ENCODE measurements around the gene RAB8A. TPM values are rescaled to one million over a fixed set of nuclear protein-coding genes. Genes with fewer than 3 reads are reported as not detected.
A peak's percentile ranks its signal among the peaks of the same experiment; 100 is the strongest.
"Not testable (repeated sequence)": the region's sequence is repeated elsewhere in the genome, so short reads cannot be mapped to it uniquely, and the experiment has no call there.

The RAB8A gene
- total RNA-seq, 2 donors from 2014 or later: 14.2 to 29.9 TPM

- Histone ChIP-seq H3K27ac (peak overlapping the region; percentile 10 to 35), H3K27me3 (no peaks in the 10 kb centered on the region), H3K36me3 (peaks cover 98% of the 10 kb centered on the region), H3K4me1 (no peaks in the 10 kb centered on the region), H3K4me3 (no peak overlapping the region), H3K9me3 (no peaks in the 10 kb centered on the region)
- no peak for DNase-seq (ENCODE audit: low spot score)
- no peak for TF ChIP-seq CTCF (IDR thresholded peaks at IDR 0.05)
Measured at GRCh38 chr19:16095071-16095571, 16.6 kb upstream of the RAB8A start.

- H3K27me3 ChIP-seq: no peaks in the 10 kb centered on the region
- no peaks in the 10 kb centered on the region for H3K9me3 ChIP-seq
- no peak for TF ChIP-seq CTCF (IDR thresholded peaks at IDR 0.05)
- DNase-seq (ENCODE audit: low spot score): no peak
- peaks cover 98% of the 10 kb centered on the region for H3K36me3 ChIP-seq
- H3K4me3 ChIP-seq: no peak overlapping the region
- no peaks in the 10 kb centered on the region for H3K4me1 ChIP-seq
- H3K27ac ChIP-seq: peak overlapping the region in 1 of 2 donors; percentile 7
Measured at GRCh38 chr19:16096280-16096855, 15.3 kb upstream of the RAB8A start.

- no peak for TF ChIP-seq CTCF (IDR thresholded peaks at IDR 0.05)
- no peaks in the 10 kb centered on the region for H3K9me3 ChIP-seq
- H3K36me3 ChIP-seq: peaks cover 98% of the 10 kb centered on the region
- DNase-seq (ENCODE audit: low spot score): no peak
- no peak overlapping the region for H3K27ac ChIP-seq
- H3K4me3 ChIP-seq: no peak overlapping the region
- no peaks in the 10 kb centered on the region for H3K27me3 ChIP-seq
- H3K4me1 ChIP-seq: no peaks in the 10 kb centered on the region
Measured at GRCh38 chr19:16098416-16098768, 13.3 kb upstream of the RAB8A start.

- no peak for TF ChIP-seq CTCF (IDR thresholded peaks at IDR 0.05)
- Histone ChIP-seq H3K4me1 (no peaks in the 10 kb centered on the region), H3K4me3 (no peak overlapping the region), H3K36me3 (peaks cover 98% of the 10 kb centered on the region), H3K27ac (no peak overlapping the region), H3K9me3 (no peaks in the 10 kb centered on the region), H3K27me3 (no peaks in the 10 kb centered on the region)
- no peak for DNase-seq (ENCODE audit: low spot score)
Measured at GRCh38 chr19:16098821-16099220, 12.9 kb upstream of the RAB8A start.

GRCh38 chr19:16099314-16099965 is 12.2 kb upstream of the RAB8A start:
- not testable (repeated sequence) for H3K4me3 ChIP-seq; H3K27ac ChIP-seq; H3K9me3 ChIP-seq; DNase-seq (ENCODE audit: low spot score); H3K27me3 ChIP-seq; H3K4me1 ChIP-seq
- H3K36me3 ChIP-seq: peaks cover 93% of the 10 kb centered on the region

GRCh38 chr19:16100524-16100923 is 11.2 kb upstream of the RAB8A start:
- H3K27ac ChIP-seq: no peak overlapping the region
- H3K9me3 ChIP-seq: no peaks in the 10 kb centered on the region
- no peak for DNase-seq (ENCODE audit: low spot score)
- peaks cover 82% of the 10 kb centered on the region for H3K36me3 ChIP-seq
- H3K4me1 ChIP-seq: no peaks in the 10 kb centered on the region
- TF ChIP-seq CTCF (IDR thresholded peaks at IDR 0.05): no peak
- H3K4me3 ChIP-seq: no peak overlapping the region
- no peaks in the 10 kb centered on the region for H3K27me3 ChIP-seq

All from right atrium auricular region (tissue), 2 donors.